Ecto neural progenitor cell (in vitro differentiated cells): ENCODE data around the gene SHANK2.

ENCODE experiments used
- DNase-seq: peaks from one replicate; pipeline ENCODE4 v3.0.0-alpha.2; 2018; ENCODE audit warnings: low spot score

SHANK2 gene

GRCh38 chr11:71252269-71252769, at the start of gene SHANK2:
Gene SHANK2 (minus strand): TSS chr11:71252577. CDS start chr11:71147326, 105,251 bp downstream.
- DNase-seq, result no peak

GRCh38 chr11:71301858-71302533, 49.6 kb upstream of the SHANK2 start:
- DNase-seq, result peak; percentile 40

GRCh38 chr11:71301046-71301857, 48.9 kb upstream of the SHANK2 start:
- DNase-seq, result peak; percentile 42

GRCh38 chr11:71300187-71300586, 47.8 kb upstream of the SHANK2 start:
- DNase-seq, result no peak

GRCh38 chr11:71298761-71299181, 46.4 kb upstream of the SHANK2 start:
- DNase-seq, result peak; percentile 18

- peak; percentile 15 for DNase-seq
Measured at GRCh38 chr11:71298016-71298550, 45.7 kb upstream of the SHANK2 start.

GRCh38 chr11:71294846-71295600, 42.6 kb upstream of the SHANK2 start:
- peak; percentile 14 for DNase-seq

- peak; percentile 8 for DNase-seq
Measured at GRCh38 chr11:71293961-71294782, 41.8 kb upstream of the SHANK2 start.

- DNase-seq, result no peak
Measured at GRCh38 chr11:71286701-71287643, 34.6 kb upstream of the SHANK2 start.

- no peak for DNase-seq
Measured at GRCh38 chr11:71285111-71285510, 32.7 kb upstream of the SHANK2 start.

GRCh38 chr11:71284525-71285092, 32.2 kb upstream of the SHANK2 start:
- DNase-seq, result no peak

GRCh38 chr11:71283971-71284441, 31.6 kb upstream of the SHANK2 start:
- peak; percentile 55 for DNase-seq

GRCh38 chr11:71282581-71283351, 30.4 kb upstream of the SHANK2 start:
- peak; percentile 48 for DNase-seq

- DNase-seq, result peak; percentile 32
Measured at GRCh38 chr11:71281831-71282230, 29.5 kb upstream of the SHANK2 start.

- peak; percentile 10 for DNase-seq
Measured at GRCh38 chr11:71281204-71281603, 28.8 kb upstream of the SHANK2 start.

- DNase-seq, result peak; percentile 25
Measured at GRCh38 chr11:71279916-71280645, 27.7 kb upstream of the SHANK2 start.

GRCh38 chr11:71272161-71272560, 19.8 kb upstream of the SHANK2 start:
- DNase-seq, result no peak
